ENCODE measurements around the gene TBL1XR1. TPM values are rescaled to one million over a fixed set of nuclear protein-coding genes. Genes with fewer than 3 reads are reported as not detected.

TBL1XR1 gene
- total and polyA plus RNA-seq, 2 of the 13 experiments (the other 11 are each of a cell fraction or from before 2014, with no cell fraction given), result 57.7 to 62.5 TPM

DNA sequence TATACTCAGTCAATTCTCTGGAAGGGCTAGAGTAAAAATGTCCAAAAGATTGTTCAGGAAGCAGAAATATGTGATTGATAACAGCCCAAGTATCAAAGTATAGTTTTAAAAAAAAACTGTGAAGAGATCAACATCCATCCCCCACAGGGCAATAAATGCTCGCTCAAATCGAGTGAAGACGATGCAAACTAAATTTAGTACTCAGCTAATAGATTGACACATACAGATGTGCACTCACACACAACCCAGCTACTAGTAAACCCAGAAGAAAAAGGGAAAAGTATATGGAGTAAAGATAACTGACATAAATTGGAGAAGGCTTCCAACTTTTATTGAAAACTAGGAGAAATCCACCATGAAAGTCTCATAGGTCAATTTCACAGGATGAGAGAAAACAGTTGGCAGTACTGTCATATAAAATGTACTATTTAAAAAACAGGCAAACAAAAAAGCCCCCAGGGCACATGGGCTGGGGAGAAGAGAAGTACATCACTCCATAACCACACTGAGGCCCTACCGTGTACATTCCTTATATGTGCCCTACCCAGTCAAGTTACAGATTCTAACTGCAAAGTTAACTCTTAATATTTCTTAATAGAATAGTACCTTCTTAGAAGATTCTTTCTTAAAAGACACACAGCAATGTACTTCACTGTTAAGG is 125.7 kb downstream of the TBL1XR1 start:
- peaks cover 86% of the 10 kb centered on the region for H3K79me2 ChIP-seq (ENCODE audit: insufficient read depth, low read length)
- H2AFZ ChIP-seq (ENCODE audit: low read length), result no peak overlapping the region
- in situ Hi-C loops (cut with HindIII; ENCODE audit: extremely low pct_ligation_motif_present, low pct_unique_long_range_greater_than_20kb) (no loop called here), intact Hi-C loops (cut with micrococcal nuclease; ENCODE audit: unreplicated experiment) (no loop called here)
- no peak overlapping the region for H3K27ac ChIP-seq (ENCODE audit: extremely low read length, insufficient read depth, low read length)
- H3K4me2 ChIP-seq (ENCODE audit: low read depth, low read length), result no peak overlapping the region
- no peaks in the 10 kb centered on the region for H3K4me1 ChIP-seq (ENCODE audit: insufficient read depth, low read length)
- no TSS peak for BruUV-seq (replicated peaks)
- FAIRE-seq (no peak), DNase-seq (ENCODE audit: low spot score) (no peak), ATAC-seq (no peak)
- no peaks in the 10 kb centered on the region for H3K27me3 ChIP-seq (ENCODE audit: control insufficient read depth in 1 of 2, insufficient read depth in 2 of 2, low read length in 2 of 2)
- no peak overlapping the region for H3K4me3 ChIP-seq (replicated peaks in 1 of 3; ENCODE audit: insufficient read depth in 1 of 3, low read depth in 2 of 3, low read length in 3 of 3)
- ChIA-PET POLR2A (no interaction called here), CTCF (ENCODE audit: low intra/inter-chr PET ratio, low total read pairs) (no interaction called here)
- 97% methylated on average over 4 of the region's 4 CpGs for WGBS (ENCODE audit: low lambda C conversion rate)
- no peaks in the 10 kb centered on the region for H3K9me3 ChIP-seq (ENCODE audit: low read length)
- H3K36me3 ChIP-seq (replicated peaks in 1 of 2; ENCODE audit: control insufficient read depth in 1 of 2, insufficient read depth in 2 of 2, low read length in 2 of 2), result peaks cover 0 to 3% of the 10 kb centered on the region in 2 experiments; a peak in 2 of 5 replicates
- no peak overlapping the region for H3K9ac ChIP-seq (ENCODE audit: insufficient read depth, low read depth, low read length)
- peaks cover 15% of the 10 kb centered on the region for H4K20me1 ChIP-seq (ENCODE audit: insufficient read depth, low read length)
- TF ChIP-seq ZIK1 (CRISPR knock-in tag; IDR thresholded peaks at IDR 0.05; ENCODE audit: borderline replicate concordance, low read depth) (no peak), ZNF317 (CRISPR knock-in tag; IDR thresholded peaks at IDR 0.05) (no peak), ZC3H13 (CRISPR knock-in tag; IDR thresholded peaks at IDR 0.05) (no peak), NFE2L2 (IDR thresholded peaks at IDR 0.05; ENCODE audit: low read length) (no peak), RBM39 (IDR thresholded peaks at IDR 0.05; ENCODE audit: low read depth, low read length, poor library complexity, severe bottlenecking) (no peak)
- TF ChIP-seq, protein P1, sequence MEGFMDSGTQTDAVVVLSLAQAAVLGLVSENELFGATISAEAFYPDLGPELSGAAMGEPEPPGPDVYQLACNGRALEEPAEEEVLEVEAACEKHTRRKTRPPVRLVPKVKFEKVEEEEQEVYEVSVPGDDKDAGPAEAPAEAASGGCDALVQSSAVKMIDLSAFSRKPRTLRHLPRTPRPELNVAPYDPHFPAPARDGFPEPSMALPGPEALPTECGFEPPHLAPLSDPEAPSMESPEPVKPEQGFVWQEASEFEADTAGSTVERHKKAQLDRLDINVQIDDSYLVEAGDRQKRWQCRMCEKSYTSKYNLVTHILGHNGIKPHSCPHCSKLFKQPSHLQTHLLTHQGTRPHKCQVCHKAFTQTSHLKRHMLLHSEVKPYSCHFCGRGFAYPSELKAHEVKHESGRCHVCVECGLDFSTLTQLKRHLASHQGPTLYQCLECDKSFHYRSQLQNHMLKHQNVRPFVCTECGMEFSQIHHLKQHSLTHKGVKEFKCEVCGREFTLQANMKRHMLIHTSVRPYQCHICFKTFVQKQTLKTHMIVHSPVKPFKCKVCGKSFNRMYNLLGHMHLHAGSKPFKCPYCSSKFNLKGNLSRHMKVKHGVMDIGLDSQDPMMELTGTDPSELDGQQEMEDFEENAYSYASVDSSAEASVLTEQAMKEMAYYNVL (CRISPR knock-in tag; IDR thresholded peaks at IDR 0.05; ENCODE audit: borderline replicate concordance), result no peak
- TF ChIP-seq, protein P2, sequence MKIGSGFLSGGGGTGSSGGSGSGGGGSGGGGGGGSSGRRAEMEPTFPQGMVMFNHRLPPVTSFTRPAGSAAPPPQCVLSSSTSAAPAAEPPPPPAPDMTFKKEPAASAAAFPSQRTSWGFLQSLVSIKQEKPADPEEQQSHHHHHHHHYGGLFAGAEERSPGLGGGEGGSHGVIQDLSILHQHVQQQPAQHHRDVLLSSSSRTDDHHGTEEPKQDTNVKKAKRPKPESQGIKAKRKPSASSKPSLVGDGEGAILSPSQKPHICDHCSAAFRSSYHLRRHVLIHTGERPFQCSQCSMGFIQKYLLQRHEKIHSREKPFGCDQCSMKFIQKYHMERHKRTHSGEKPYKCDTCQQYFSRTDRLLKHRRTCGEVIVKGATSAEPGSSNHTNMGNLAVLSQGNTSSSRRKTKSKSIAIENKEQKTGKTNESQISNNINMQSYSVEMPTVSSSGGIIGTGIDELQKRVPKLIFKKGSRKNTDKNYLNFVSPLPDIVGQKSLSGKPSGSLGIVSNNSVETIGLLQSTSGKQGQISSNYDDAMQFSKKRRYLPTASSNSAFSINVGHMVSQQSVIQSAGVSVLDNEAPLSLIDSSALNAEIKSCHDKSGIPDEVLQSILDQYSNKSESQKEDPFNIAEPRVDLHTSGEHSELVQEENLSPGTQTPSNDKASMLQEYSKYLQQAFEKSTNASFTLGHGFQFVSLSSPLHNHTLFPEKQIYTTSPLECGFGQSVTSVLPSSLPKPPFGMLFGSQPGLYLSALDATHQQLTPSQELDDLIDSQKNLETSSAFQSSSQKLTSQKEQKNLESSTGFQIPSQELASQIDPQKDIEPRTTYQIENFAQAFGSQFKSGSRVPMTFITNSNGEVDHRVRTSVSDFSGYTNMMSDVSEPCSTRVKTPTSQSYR (CRISPR knock-in tag; IDR thresholded peaks at IDR 0.05; ENCODE audit: borderline replicate concordance), result no peak
- TF ChIP-seq, protein P3, sequence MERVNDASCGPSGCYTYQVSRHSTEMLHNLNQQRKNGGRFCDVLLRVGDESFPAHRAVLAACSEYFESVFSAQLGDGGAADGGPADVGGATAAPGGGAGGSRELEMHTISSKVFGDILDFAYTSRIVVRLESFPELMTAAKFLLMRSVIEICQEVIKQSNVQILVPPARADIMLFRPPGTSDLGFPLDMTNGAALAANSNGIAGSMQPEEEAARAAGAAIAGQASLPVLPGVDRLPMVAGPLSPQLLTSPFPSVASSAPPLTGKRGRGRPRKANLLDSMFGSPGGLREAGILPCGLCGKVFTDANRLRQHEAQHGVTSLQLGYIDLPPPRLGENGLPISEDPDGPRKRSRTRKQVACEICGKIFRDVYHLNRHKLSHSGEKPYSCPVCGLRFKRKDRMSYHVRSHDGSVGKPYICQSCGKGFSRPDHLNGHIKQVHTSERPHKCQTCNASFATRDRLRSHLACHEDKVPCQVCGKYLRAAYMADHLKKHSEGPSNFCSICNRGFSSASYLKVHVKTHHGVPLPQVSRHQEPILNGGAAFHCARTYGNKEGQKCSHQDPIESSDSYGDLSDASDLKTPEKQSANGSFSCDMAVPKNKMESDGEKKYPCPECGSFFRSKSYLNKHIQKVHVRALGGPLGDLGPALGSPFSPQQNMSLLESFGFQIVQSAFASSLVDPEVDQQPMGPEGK (CRISPR knock-in tag; IDR thresholded peaks at IDR 0.05), result no peak
- TF ChIP-seq, protein P4, sequence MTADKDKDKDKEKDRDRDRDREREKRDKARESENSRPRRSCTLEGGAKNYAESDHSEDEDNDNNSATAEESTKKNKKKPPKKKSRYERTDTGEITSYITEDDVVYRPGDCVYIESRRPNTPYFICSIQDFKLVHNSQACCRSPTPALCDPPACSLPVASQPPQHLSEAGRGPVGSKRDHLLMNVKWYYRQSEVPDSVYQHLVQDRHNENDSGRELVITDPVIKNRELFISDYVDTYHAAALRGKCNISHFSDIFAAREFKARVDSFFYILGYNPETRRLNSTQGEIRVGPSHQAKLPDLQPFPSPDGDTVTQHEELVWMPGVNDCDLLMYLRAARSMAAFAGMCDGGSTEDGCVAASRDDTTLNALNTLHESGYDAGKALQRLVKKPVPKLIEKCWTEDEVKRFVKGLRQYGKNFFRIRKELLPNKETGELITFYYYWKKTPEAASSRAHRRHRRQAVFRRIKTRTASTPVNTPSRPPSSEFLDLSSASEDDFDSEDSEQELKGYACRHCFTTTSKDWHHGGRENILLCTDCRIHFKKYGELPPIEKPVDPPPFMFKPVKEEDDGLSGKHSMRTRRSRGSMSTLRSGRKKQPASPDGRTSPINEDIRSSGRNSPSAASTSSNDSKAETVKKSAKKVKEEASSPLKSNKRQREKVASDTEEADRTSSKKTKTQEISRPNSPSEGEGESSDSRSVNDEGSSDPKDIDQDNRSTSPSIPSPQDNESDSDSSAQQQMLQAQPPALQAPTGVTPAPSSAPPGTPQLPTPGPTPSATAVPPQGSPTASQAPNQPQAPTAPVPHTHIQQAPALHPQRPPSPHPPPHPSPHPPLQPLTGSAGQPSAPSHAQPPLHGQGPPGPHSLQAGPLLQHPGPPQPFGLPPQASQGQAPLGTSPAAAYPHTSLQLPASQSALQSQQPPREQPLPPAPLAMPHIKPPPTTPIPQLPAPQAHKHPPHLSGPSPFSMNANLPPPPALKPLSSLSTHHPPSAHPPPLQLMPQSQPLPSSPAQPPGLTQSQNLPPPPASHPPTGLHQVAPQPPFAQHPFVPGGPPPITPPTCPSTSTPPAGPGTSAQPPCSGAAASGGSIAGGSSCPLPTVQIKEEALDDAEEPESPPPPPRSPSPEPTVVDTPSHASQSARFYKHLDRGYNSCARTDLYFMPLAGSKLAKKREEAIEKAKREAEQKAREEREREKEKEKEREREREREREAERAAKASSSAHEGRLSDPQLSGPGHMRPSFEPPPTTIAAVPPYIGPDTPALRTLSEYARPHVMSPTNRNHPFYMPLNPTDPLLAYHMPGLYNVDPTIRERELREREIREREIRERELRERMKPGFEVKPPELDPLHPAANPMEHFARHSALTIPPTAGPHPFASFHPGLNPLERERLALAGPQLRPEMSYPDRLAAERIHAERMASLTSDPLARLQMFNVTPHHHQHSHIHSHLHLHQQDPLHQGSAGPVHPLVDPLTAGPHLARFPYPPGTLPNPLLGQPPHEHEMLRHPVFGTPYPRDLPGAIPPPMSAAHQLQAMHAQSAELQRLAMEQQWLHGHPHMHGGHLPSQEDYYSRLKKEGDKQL (CRISPR knock-in tag; IDR thresholded peaks at IDR 0.05; ENCODE audit: low read depth), result no peak
